ENCODE results near the gene CFAP69.
"Not testable (repeated sequence)": the region's sequence is repeated elsewhere in the genome, so short reads cannot be mapped to it uniquely, and the experiment has no call there.

The CFAP69 gene

DNA sequence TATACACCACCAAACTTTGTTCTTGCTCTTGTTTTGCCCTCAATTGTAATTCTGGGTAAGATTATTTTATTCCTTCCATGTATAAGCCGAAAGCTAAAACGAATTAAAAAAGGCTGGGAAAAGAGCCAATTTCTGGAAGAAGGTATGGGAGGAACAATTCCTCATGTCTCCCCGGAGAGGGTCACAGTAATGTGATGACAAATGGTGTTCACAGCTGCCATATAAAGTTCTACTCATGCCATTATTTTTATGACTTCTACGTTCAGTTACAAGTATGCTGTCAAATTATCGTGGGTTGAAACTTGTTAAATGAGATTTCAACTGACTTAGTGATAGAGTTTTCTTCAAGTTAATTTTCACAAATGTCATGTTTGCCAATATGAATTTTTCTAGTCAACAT is 12.5 kb upstream of the CFAP69 start:
- DNase-seq = no peak

DNA sequence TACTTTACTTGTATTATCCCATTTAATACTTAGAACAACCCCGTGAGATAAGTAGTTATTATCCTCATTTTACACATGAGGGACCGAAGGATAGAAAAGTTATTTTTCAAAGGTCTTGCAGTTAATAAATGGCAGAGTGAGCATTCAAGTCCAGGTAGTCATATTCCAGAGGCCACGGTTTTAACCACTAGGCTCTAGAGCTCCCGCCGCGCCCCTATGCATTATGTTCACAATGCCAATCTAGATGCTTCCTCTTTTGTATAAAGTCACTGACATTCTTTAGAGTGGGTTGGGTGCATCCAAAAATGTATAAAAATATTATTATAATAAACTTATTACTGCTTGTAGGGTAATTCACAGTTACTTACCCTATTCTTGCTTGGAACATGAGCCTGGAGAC is 11.4 kb upstream of the CFAP69 start:
- no peak for DNase-seq

DNA sequence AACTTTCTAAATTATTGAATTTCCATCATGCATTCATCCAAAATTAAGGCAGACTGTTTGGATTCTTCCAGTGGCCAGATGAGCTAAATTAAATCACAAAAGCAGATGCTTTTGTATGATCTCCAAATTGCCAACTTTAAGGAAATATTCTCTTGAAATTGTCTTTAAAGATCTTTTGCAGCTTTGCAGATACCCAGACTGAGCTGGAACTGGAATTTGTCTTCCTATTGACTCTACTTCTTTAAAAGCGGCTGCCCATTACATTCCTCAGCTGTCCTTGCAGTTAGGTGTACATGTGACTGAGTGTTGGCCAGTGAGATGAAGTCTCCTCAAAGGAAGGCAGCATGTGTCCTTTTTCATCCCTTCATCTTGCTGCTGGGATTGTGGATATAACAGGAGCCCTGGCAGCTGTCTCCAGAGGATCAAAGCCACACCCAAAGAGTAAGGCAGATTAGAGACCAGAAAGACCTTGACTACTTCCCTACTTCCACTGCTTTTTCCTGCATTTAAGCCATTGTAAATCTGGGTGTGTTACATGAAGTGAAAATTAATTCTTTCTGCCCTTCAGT is 8.2 kb upstream of the CFAP69 start:
- no peak for DNase-seq

DNA sequence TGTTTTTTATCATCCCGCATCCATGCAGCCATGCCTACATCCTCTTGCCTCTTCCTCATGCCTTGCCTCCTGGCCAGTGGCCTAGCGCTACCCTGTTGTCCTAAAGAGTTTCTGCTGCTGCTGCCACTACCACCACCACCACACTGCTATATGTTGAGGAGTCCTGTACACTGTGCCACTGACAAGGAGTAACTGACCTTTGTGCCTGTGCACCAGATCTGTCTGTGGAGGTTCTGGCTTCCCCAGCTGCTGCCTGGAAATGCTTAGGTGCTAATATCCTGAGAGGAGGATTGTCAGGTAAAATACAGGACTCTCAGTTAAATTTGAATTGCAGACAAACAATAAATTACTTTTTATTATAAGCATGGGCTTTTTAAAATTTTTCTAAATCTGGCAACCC is 7.0 kb upstream of the CFAP69 start:
- no peak for DNase-seq

DNA sequence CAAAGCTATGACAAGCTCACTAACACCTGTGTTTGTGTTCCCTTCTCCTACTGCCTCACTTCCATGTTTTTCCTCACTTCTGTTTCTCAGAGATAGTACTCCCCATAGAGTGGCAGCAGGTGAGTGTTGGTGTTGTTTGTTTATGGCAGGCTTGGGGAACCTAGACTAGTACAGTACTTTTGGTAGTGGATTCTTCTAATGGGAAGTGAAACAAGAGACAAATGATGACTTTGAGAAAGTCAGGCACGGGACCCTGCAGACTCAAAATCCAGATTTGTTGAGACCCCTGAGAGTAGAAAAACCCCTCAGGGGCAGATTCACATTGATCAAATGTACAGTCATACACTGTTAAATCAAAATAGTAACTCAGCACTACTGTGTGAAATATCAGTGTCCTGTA is 6.4 kb upstream of the CFAP69 start:
- DNase-seq = no peak

DNA sequence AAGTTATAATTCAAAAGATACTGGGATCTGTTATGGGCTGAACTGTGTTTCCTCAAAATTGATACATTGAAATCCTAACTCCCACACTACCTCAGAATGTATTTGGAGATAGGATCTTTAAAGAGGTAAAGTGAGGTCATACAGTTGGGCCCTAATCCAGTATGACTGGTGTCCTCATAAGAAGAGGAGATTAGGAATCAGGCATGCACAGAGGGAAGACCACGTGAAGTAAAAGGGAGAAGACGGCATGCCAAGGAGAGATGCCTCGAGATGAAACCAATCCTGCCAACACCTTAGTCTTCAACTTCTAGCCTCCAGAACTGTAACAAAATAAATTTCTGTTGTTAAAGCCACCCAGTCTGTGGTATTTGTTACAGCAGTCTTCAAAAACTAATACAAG is 5.9 kb upstream of the CFAP69 start:
- no peak for DNase-seq

DNA sequence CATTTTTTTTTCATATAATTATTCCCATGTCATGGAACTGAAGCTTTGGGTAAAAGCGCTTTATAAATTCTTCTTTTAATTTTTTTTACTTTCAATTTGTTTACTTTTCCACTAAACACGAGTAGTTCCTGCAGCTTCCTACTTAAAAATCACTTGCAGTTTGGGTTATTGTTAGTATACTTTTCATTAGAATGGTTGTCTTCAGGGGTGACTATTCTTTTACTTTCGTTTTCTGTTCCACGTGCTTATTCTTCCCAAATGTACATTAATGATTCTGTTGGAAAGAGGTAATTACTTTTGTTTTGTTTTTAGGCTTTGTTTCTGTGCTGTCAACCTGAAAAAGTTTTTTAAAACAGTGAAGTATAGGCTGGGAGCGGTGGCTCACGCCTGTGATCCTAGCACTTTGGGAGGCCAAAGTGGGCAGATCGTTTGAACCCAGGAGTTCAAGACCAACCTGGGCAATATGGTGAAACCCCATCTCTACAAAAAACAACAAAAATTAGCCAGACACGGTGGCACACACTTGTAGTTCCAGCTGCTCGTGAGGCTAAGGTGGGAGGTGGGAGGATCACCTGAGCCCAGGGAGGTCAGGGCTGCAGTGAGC is 5.2 kb upstream of the CFAP69 start:
- no peak for DNase-seq

DNA sequence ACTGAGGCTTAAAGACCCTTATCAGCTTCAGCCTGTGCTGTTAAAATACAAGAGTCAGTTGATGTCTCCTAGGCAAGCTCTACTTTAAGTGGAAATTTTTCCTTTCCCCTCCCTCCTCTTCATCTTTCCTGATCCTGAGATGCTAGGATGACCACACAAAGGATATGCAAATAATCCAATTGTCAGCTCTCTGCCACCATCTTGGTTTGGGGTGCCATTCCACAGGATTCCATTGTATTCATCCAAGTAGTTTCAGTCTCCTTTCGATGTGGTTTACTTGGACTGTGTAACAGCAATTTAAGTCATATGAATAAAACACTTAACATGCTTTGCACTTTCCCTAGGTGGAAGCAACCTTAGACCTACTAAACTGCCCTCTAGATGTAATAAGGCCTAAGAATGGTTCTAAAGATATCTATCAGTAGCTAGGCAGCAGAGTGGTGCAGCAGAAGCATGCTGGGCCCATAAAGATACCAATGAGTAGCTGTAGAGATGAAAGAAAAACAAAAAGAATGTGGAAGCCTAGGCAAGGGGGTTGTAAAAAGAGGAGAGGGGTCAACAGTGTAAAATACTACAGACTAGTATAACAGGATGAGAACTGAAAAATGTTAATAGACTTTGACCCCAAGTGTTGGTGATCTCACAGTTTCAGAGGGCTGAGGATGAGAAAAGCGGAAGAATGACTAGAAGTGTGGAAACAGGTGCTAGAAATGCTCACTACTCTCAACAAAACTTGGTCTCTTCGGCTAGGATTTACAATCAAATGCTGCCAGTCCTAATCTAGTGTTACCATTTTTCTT is 2.4 kb upstream of the CFAP69 start:
- DNase-seq = no peak

DNA sequence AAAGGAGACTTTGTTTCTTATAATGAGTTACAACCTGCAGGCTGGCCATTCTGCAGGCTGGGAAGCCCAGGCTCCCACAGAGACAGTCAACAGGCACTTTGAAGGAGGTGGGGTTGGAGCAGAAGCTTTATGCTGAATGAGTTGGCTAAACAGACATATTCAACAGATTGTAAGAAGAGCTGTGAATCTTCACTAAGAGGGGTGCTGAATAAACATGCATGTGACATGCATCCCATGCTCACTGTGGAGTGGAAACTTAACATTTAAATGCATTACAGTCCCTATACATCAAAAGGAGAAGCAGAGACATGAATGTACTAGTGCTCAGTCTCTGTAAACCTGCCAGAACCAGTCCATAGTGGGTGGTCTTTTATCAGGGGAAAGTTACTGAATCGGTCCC is 1.4 kb upstream of the CFAP69 start:
- DNase-seq = no peak

DNA sequence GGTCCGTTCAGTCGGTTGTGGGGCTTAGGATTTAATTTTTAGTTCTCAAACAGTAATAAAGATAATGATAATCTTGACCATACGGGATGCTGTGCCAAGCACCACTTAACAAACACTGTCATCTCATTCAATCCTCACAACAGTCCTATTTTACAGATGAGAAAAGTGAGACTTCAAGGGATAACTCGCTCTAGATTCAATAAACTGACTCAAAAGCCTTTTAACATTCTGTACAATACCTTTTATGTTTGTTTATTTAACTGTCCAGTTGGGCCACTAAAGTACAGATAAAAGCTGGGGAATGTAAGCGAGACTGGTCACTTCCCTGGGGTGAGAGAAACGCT is 437 bp upstream of the CFAP69 start:
- DNase-seq = no peak

DNA sequence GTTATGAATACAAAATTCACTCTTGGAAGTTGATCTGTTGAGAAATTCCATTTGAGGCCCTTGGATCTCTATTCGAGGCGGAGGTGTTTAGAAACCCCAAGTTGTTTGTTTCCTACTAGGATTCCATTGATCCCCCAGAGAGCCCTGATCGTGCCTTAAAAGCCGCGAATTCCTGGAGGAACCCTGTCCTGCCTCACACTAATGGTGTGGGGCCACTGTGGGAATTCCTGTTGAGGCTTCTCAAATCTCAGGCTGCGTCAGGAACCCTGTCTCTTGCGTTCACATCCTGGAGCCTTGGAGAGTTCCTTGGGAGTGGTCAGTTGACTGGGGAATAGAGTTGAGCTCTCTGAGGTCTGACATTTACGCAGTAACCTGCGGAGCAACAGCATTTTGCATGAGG is 1.2 kb downstream of the CFAP69 start:
- DNase-seq = no peak

DNA sequence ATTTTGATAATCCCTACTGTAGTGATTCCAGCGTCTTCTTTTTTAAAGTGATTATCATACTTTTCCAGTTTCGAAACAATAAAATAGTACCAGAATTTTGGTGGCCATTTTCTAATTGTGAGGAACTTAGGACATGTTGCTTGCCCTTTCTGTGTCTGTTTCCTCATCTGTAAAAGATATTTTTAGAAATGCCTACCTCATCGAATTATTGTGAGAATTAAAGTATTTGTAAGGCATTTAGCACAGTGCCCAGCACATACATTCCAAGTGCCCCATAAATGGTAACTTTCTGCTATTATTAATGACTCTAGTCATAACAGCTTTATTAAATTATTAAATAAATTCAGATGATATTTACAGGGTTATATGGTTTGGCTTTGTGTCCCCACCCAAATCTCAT is 3.7 kb downstream of the CFAP69 start:
- DNase-seq = no peak

DNA sequence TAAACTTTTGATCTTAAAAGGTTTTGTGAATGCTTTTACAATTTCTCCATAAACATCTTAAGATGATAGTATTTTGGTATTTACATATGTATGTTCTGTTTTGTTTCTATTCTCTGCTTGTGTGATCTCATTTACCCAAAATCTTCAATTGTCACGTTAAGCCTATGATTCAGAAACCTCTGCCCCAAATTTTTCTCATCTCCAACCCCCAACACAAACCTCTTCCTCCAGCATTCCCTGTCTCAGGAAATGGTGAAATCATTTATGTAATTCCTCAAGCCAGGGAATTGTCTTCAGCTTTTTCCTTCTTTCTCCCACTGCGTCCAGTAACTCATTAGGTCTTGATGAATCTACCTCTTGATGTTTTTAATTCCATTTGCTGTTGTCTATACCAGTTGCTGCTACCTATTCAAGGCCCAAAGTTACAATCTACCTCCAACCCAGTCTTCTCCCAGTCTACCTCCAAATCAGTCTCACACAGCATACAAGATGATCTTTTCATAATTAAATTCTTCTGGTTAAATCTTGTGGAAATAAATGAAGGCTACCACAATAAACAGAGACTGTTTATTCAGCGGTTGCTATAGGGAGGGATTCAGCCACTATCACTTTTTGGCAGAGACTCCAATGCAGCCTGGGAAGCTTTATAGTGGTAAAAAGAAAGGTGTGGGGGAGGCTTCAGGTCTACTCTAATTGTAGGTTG is 5.8 kb downstream of the CFAP69 start:
- no peak for DNase-seq

DNA sequence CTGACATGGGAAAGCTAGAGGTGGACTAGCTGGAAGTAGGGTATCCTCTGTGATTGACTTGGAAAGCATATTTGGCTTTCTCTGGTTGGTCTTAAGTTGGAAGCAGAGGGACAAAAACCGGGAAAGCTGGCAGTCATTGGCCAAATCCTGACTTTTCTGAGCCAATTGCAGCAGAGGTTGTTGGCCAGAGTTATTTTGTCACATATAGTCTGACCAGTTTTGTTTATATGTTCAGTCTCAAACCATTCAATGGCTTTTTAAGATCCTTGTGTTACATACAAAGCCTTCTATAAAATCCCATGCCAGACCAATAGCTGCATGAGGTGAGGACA is 6.3 kb downstream of the CFAP69 start:
- DNase-seq = no peak

DNA sequence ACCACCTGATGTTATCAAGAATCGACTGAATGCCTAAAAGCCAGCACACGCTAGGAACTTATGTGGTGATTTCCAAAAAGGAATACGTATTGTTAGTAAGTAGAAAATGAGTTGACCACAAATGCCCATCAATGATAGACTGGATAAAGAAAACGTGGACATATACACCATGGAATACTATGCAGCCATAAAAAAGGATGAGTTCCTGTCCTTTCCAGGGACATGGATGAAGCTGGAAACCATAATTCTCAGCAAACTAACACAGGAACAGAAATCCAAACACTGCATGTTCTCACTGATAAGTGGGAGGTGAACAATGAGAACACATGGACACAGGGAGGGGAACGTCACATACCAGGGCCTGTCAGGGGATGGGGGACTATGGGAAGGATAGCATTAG is 11.0 kb downstream of the CFAP69 start:
- DNase-seq = not testable (repeated sequence)

DNA sequence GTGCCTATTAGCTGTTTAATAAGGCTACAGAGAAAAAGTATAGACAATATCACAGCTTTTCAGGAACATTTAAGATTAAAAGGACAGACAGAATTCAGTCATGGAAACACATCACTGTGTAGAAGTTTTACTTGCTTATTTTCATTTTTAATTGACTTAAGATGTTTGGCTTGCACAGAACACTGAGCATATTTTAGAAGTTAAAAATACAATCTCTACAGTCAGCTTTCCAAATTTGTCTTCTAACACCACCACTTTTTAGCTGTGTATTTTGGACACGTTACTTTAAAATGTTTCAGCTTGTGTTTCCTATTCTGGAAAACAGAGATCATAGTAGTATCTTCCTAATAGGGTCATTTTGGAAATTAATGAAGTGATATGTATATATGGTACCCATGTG is 11.8 kb downstream of the CFAP69 start:
- DNase-seq = no peak

DNA sequence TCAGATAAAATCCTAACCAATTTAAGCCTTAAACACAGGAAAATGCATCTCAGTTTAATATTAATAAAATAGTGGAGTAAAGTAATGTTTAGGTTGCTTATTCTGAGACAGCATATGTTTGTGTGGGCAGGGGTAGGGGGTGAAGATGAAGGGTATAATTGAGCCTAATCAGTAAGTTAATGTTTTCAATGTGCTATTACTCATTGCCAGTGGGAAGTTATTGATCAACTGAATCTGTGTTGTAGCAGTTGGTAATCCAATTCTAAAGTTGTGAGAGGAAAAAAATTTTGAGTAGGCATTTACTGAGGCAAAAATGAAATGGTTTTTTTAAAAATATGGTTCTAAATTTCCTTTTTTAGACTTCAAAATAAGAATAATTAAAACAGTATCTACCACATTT is 16.5 kb downstream of the CFAP69 start:
- DNase-seq = no peak

DNA sequence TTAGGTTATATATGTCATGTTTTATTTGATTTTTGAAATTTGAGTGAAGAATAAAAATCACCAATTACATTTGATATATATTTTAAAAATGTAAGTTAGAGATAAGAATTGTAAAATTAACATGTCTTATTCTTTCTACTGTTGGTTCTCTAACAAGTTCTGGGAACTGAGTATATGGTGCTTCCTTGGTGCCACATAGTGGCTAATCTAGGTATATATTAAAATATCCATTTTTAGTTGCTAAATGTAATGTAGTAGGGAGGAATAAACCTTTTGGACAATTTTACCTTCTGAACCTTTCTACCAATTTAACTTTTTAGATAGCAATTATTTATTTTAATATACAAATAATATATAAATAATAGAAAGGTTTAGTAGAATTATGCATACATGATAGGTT is 17.5 kb downstream of the CFAP69 start:
- DNase-seq = no peak

DNA sequence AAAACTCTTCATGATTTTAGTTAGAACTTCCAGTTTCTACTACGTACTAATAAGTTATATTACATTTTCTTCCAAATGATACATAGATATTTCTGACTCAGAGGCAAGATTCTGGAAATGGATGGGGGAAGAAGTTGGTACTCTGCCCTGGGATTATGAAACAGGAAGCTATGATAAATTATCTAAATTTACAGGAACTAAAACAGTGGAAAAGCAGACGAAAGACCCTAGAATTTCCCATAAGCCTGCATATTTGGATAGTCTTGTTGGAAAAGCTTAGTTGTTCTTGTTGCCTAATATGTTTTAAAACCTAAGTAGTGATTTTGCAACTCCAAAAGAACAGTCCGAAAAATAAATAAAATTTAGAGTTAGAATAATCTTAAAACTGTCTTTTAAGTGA is 21.8 kb downstream of the CFAP69 start:
- DNase-seq = no peak

DNA sequence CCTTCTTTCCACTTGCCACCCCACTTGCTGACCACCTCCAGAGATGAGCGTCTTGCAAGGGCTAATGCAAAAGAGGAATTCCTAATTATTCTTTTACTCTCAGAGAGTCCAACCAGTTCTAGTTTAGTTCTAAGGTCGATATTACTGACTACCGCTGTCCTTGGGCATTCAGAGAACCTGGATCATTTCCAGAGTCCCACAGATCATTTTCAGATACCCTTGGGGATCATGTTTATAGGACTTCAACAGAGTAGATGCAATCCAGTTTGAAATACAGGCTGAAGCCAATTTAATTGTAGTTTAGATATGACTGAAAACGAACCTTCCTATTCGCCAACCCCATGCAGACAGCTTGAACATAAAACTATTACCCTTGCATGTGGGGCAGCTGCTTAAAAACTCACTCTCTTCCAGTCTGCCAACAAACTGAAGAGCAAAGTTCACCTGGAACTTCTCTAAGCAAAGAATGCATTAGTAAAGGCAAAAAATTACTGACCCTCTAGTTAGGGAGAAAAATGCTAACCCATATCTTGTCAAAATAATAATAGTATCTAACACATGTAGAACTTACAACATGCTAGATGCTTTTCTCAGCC is 22.4 kb downstream of the CFAP69 start:
- DNase-seq = no peak

DNA sequence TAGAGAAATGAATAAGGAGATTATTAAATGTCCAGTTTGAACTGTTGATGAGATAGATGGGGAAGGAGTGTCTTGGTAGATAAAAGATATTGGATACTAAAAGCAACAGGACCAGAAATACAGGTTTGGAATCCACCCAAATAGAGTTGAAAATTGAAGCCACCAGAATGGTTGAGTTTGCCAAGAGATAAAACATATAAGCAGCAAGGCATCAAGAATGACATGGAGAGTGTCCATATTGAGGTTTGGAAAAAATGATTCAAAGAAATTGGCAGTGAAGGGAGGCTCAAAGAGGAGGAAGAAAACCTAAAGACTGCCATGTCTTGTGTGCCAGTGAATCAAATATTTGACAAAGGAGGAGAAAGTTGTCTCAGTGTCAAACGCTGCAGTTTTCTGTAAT is 24.2 kb downstream of the CFAP69 start:
- DNase-seq = no peak

DNA sequence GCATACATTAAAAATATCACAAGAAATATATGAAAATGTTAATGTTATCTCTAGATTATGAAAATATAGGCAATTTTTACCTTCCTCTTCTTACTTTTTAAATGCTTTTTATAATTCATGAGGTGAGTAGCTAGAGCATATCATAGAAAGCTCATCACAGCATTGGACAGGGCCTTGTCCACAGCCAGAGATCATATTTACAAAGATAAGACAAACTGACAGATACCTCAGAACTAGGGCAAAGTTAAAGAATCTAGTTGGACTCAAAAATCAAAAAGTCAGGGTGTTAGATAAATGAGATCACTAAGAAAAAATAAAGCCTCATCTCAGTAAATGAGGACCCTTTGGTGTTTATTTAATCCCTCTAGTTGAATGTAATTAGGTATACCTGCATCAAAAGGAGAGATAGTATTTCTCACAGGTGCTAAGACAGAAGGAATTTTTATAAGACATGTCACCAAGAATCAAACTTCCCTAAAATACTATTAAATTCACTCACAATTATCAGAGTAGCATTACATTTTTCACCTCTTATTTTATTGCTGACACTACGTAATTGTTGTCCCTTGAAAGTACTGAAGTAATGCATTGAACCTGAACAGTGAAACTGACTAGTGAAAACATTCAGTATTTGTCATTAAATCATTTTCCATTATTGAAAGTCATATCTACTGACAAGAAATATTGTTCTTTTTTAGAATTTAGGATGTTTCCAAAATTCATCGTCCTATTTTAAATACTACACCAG is 25.6 kb downstream of the CFAP69 start:
- DNase-seq = no peak

DNA sequence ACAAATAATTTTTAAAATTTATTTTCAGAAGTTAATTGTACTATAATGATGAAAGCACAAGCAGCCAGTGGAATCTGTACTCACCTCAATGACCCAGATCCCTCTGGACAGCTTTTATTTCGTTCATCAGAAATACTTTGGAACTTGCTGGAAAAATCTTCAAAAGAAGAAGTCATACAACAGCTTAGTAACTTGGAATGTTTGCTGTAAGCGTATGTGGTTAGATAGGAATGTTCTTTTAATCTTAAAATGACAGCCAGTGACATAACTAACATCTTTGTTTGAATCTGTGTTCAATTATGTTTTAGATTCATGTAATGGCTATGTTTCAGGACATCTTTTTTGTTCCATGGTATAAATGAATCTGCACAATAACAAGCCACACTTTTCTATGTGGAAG is 26.8 kb downstream of the CFAP69 start:
- no peak for DNase-seq
